Right lobe of liver (tissue), 4 donors: ENCODE results near the gene TNS3.

Source experiments
- POLR2A ChIP-seq: fragments of 450-650 bp; IDR thresholded peaks from one replicate; pipeline ENCODE4 v1.6.1; 2017; ENCODE audit warnings: antibody characterized with exemption, mild to moderate bottlenecking
- TF ChIP-seq, protein P1 (sequence below), 4 donors: fragments of 200-600 bp in 3 of 4; fragments of 450-650 bp in 1 of 4; IDR thresholded peaks; one replicate each; pipeline versions ENCODE4 v1.5.1 to v1.8.0; 2016 to 2022; ENCODE audit warnings: antibody characterized with exemption in 4 of 4, mild to moderate bottlenecking in 2 of 4
- donor health status: DM: no; HTN: no; CAD: no.
- donor health status: DM: no; HTN: no; CAD: no.
- donor health status: DM: no; HTN: yes; CAD: no.

DNA sequence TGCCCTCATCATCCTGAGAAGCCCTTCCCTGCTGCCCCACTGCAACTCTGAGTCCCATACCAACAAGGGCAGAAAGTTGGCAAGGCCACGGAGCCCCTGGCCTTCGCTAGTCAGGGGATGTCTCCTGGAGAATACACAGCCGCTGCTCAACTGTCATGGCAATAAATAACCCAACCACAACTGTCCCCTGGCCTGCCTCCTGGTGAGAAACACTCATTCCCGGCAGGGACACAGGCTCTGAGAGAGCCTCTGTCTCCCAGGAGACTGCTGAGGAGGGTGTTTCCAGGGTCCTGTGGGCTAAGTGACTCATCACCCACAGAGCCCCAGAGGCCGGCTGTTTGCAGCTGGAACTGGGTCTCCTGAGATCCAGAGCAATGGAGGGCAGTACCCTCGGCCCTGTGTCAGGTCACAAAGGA is 354.1 kb downstream of the TNS3 start:
- no peak for TF ChIP-seq POLR2A
- TF ChIP-seq, protein P1, sequence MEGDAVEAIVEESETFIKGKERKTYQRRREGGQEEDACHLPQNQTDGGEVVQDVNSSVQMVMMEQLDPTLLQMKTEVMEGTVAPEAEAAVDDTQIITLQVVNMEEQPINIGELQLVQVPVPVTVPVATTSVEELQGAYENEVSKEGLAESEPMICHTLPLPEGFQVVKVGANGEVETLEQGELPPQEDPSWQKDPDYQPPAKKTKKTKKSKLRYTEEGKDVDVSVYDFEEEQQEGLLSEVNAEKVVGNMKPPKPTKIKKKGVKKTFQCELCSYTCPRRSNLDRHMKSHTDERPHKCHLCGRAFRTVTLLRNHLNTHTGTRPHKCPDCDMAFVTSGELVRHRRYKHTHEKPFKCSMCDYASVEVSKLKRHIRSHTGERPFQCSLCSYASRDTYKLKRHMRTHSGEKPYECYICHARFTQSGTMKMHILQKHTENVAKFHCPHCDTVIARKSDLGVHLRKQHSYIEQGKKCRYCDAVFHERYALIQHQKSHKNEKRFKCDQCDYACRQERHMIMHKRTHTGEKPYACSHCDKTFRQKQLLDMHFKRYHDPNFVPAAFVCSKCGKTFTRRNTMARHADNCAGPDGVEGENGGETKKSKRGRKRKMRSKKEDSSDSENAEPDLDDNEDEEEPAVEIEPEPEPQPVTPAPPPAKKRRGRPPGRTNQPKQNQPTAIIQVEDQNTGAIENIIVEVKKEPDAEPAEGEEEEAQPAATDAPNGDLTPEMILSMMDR (IDR thresholded peaks at IDR 0.05): no peak
